GM12801 (cell line): ENCODE data around the gene TSPAN16.

ENCODE experiments used
- CTCF ChIP-seq: IDR thresholded peaks from one replicate; pipeline ENCODE4 v1.5.1; 2011; ENCODE audit warnings: control low read depth; ENCODE audit not compliant: insufficient read length; ENCODE audit errors: extremely low read depth

TSPAN16 gene

GRCh38 chr19:11252665-11253355 lies 43.1 kb upstream of the TSPAN16 start:
- no peak for TF ChIP-seq CTCF

DNA sequence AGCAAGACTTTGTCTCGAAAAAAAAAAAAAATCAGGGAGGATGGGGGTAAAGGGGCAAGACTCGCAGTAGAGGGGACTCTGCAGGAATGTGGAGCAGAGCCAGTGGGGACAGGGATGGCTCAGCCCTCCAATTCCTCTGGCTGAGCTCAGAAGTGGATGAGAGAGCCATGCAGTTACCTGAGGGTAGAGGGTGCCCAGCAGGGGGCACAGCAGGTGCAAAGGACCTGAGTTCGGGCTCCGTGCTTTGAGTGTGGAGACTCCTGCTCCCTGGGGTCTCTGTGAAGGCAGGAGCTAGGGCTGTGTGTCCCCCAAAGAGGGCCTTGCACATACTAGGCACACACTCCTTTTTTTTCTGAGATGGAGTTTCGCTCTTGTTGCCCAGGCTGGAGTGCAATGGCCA lies 41.3 kb upstream of the TSPAN16 start:
- no peak for TF ChIP-seq CTCF

DNA sequence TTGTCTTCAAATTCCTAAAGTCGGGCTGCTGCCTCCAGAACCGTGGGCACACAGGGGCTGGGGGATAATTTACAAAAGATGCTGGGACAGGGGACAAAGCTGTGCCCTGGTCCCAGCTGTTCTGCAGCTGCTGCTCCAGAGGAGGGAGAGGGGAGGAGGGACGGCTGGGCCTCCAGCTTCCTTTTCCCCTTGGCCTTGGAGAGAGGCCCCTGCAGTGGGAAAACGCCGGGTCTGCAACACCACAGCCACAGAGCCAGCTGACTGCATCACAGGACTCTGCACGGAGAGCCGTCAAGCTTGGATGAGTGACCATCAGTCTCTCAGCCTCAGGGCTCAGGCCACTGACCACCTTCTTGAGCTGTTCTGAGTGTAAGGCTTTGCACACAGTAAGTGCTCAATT lies 39.8 kb upstream of the TSPAN16 start:
- TF ChIP-seq CTCF: no peak

GRCh38 chr19:11257846-11258380 lies 38.0 kb upstream of the TSPAN16 start:
- TF ChIP-seq CTCF: no peak

DNA sequence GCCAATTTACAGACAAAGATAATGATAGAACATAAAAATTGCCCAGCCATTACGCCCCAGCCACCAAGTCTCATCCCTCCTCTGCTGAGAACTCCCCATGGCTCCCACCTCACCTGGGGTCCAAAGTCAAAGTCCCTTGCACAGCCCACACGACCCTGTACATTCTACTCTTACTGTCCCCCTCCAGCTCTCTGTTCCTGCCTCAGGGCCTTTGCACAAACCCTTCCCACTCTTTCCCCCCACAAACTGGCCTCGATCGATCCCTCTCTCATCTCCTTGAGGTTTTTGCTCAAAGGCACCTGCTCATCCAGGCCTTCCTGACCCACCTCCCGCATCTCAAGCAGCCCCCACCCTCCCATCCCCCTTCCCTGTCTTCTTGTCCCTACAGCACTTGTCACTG lies 35.0 kb upstream of the TSPAN16 start:
- no peak for TF ChIP-seq CTCF

DNA sequence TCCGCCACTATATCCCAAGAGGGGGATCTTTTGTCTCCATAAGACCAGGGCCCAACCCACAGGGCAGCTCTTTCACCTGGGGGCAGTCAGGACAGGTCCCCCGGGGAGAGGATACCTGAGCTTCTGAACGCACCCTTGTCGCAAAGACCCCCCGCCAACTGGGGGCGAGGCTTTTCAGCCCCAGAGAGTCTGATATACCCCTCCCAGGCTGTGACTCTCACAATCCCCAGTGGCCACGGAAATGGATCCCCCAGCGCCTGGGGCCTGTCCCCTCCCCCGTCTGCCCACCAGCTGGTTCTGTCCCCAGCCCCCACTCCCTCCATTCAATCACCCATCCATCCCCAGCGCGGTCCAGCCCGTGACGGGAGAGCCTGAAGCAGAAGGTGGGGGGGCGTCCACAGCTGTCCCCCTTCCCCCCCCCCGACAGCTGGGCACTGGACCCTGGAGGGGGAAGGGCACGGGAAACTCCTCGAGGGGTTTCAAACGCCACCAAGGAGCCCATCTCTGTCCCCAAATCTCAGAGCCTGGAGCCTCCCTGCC lies 34.5 kb upstream of the TSPAN16 start:
- TF ChIP-seq CTCF: no peak

DNA sequence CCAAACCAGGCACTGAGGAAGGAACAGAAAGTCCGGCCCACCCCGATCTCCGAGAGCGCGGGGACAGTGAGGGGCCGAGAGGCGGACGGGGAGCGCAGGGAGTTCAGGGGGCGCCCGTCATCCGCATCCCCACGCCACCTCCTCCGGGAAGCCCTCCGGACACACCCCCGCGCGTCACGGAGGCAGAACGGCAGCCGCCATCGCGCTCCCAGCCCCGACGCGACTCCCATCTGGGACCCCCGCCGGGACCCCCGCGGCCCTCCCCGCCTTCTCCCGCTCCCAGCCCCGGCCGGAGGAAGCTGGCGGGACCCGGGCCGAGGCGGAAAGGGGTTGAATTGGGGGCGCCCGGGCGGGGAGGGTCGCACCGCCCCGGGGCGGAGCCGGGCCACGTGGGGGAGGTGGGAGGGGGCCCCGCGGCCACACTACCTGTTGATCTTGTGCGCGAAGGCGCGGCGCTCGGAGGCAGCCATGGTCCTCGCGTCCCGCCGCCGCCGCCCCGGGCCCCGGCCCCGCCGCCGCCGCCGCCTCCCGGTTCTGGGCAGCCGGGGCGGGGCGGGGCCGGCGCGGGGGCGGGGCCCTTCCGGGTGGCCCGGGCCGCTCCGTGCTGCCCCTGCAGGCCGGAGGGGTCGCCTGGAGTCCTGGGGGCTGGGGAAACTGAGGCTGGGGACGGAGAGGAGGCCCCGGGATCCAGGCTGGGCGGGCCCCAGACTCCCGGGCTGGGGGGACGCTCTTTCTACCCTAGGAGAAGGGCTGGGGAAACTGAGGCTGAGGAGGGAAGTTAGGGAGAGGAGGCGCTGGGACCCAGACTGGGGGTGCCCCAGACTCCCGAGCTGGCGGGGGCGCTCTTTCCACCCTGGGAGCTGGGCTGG lies 33.8 kb upstream of the TSPAN16 start, which contains the start of gene DOCK6:
DOCK6 (minus strand) TSS at position 554 of the 869 bp plus-strand sequence; CDS start at position 470, 84 bp downstream.
- no peak for TF ChIP-seq CTCF
